NCI-H510A treated with DMSO at 0.1 percent for 48 hours (cell line): ENCODE data around the gene BTC.
"Not testable (repeated sequence)": the region's sequence is repeated elsewhere in the genome, so short reads cannot be mapped to it uniquely, and the experiment has no call there.

Source experiments
- DNase-seq: peaks from one replicate; lab custom pipeline; 2025; lab: John Stamatoyannopoulos, UW

Gene BTC

GRCh38 chr4:74794382-74795010 lies at the start of gene BTC:
Gene BTC (minus strand): TSS chr4:74794523. CDS start chr4:74794325, 198 bp downstream.
- peak; percentile 85 for DNase-seq

GRCh38 chr4:74840936-74841509 lies 46.7 kb upstream of the BTC start:
- DNase-seq = no peak

- no peak for DNase-seq
These were observed 44.5 kb upstream of the BTC start for GRCh38 chr4:74838746-74839370.

- no peak for DNase-seq
These were observed 36.6 kb upstream of the BTC start for GRCh38 chr4:74830928-74831327.

GRCh38 chr4:74823194-74823593 lies 28.9 kb upstream of the BTC start:
- DNase-seq = no peak

- DNase-seq = peak; percentile 31
These were observed 28.3 kb upstream of the BTC start for GRCh38 chr4:74822603-74823002.

- DNase-seq = no peak
These were observed 27.2 kb upstream of the BTC start for GRCh38 chr4:74821541-74821940.

- no peak for DNase-seq
These were observed 19.7 kb upstream of the BTC start for GRCh38 chr4:74814052-74814451.

- not testable (repeated sequence) for DNase-seq
These were observed 17.7 kb upstream of the BTC start for GRCh38 chr4:74812056-74812455.

- DNase-seq = no peak
These were observed 11.3 kb upstream of the BTC start for GRCh38 chr4:74805601-74806000.

- DNase-seq = no peak
These were observed 6.0 kb upstream of the BTC start for GRCh38 chr4:74800310-74800709.

- no peak for DNase-seq
These were observed 2.3 kb upstream of the BTC start for GRCh38 chr4:74796631-74797030.

GRCh38 chr4:74793757-74794381 lies 454 bp downstream of the BTC start:
- peak; percentile 85 for DNase-seq

GRCh38 chr4:74790652-74791051 lies 3.7 kb downstream of the BTC start:
- DNase-seq = no peak

GRCh38 chr4:74789518-74789917 lies 4.8 kb downstream of the BTC start:
- DNase-seq = no peak

GRCh38 chr4:74777531-74777930 lies 16.8 kb downstream of the BTC start:
- no peak for DNase-seq

GRCh38 chr4:74772783-74773182 lies 21.5 kb downstream of the BTC start:
- DNase-seq = no peak

- no peak for DNase-seq
These were observed 22.2 kb downstream of the BTC start for GRCh38 chr4:74772106-74772505.

- DNase-seq = no peak
These were observed 24.0 kb downstream of the BTC start for GRCh38 chr4:74770226-74770910.

GRCh38 chr4:74768857-74769525 lies 25.3 kb downstream of the BTC start:
- DNase-seq = no peak

- DNase-seq = no peak
These were observed 30.2 kb downstream of the BTC start for GRCh38 chr4:74764119-74764518.

GRCh38 chr4:74758551-74759145 lies 35.7 kb downstream of the BTC start:
- DNase-seq = no peak
